Left renal pelvis (tissue), 4 donors: Measurements from ENCODE around the gene RNASE8. TPM values are rescaled to one million over a fixed set of nuclear protein-coding genes. Genes with fewer than 3 reads are reported as not detected.
A peak's percentile ranks its signal among the peaks of the same experiment; 100 is the strongest.
"Not testable (repeated sequence)": the region's sequence is repeated elsewhere in the genome, so short reads cannot be mapped to it uniquely, and the experiment has no call there.

Source experiments
- DNase-seq, 4 donors: peaks; one replicate each; pipeline ENCODE4 v3.0.0-alpha.2; 2013; ENCODE audit warnings: low read depth in 4 of 4, low spot score in 3 of 4
- polyA plus RNA-seq, 4 donors: library from polyadenylated mRNA; unstranded; fragments of 120-200 nt; gene quantifications; one replicate each; pipeline ENCODE4 v1.2.1, GENCODE V29; 2013; ENCODE audit not compliant: insufficient read length in 4 of 4

The RNASE8 gene
- polyA plus RNA-seq, 4 donors, result not detected

- DNase-seq, result no peak
These were observed 30.7 kb upstream of the RNASE8 start for GRCh38 chr14:21026988-21027315.

GRCh38 chr14:21029917-21030316 is 27.7 kb upstream of the RNASE8 start, which contains the start of gene TPPP2:
TSS of gene TPPP2 (plus strand) at chr14:21030217. CDS start at chr14:21030582, 365 bp downstream.
- no peak for DNase-seq

GRCh38 chr14:21030531-21030930 is 27.1 kb upstream of the RNASE8 start:
- no peak for DNase-seq

DNA sequence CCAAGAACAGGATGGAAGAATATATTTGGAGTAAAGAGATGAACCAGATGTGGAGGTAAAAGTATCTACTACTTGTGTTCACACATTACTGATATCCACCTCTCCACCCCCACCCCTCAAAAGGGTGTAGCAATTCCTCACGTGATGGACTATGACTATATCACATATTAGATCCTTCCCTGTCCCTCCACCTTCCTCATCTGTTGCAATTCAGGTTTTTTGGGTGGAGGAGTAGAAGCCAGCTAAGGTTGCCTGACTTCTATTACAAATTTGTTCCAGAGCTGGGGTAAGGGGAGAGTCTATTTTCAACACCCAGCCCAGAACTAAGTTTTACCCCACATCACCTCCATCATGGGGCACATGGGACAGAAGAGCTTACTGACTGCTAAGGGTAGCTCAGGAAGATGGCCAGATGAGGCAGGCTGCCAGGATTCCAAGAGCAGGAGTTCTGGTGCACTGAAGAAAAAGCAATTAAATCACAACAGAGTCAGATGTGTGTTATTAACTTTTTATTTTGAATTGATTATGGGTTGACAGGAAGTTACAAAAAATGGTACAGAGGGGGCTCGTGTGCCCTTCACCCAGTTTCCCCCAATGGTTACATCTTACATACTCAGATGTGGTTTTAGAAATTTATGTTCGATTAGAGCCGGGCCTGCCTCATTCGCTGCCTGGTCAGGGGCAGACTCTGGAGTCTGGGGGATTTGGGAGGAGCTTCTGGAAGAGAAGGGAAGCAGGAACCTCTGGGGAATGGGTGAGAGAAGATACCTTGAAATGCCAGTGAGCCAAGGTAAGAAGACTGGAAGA is 25.1 kb upstream of the RNASE8 start:
- DNase-seq, result no peak

- DNase-seq, result no peak
These were observed 24.4 kb upstream of the RNASE8 start for GRCh38 chr14:21033133-21033698.

GRCh38 chr14:21034707-21035106 is 22.9 kb upstream of the RNASE8 start, which contains the start of gene RNASE13:
TSS of gene RNASE13 (minus strand) at chr14:21034807. CDS start at chr14:21034288, 519 bp downstream.
- DNase-seq, result no peak

GRCh38 chr14:21036751-21037150 is 20.9 kb upstream of the RNASE8 start:
- DNase-seq, result no peak

DNA sequence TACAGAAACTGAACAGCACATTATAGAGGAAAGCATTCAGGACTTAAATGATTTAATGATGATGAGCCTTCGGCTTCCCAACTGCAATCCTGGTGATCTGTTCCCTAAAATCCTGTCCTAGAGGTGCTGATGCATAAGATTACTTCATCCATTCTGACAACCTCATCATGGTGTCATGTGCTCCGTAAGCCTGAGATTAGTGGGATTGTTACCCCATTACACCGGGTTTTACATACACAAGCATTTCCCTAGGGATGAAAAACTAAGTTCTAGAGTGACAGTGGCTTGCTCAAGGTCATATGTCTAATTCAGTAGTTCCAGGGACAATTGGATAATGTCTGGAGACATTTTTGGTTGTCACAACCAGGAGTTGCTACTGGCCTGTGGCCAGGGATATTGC is 20.5 kb upstream of the RNASE8 start:
- DNase-seq, result no peak

DNA sequence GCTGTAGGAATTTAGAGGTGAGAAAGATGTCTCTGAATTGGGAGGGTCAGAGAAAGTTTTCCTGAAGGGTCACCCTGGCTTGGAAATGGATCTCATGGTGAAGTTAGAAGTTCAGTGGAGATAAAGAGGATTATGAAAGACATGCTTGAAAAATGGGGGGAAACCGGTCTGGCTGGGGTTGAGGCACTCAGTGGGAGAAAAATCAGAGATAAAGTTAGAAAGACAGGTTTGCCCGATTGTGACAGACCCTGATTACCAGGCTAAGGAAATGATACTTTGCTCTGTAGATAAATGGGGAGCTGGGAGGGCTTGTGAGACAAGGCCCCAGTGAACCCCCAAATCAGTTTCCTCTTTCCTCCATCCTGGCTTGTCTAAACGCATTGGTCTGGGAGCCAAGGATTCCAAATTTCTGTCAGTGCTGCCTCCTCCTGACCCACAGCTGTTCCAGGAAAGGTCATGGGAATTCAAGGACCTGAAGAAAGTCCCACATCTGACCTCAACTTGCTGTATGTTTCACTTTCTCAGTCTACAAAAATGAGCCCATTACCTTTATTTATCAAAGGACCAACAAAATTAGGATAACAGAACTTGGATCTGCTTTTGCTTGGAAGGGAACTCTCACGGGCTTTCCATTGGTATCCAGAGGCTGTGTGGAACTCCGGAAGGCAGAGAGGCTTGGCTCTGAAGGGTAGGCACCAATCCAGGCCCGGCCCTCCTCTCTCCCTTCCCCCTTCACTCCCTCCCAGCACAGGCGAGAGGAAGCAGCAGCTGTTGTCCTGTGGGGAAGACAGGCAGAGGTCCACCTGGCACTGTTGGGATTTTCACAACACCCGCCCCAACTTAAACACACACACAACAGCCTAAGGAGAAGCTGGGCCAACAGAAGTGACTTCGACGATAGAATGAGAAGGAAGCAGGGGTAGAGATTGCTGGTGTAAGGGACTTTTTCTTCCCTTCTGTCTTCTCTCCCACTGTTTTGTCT is 18.9 kb upstream of the RNASE8 start:
- DNase-seq, result peak in 1 of 4 donors; percentile 45

- peak in 3 of 4 donors; percentile 49 to 71 (median 54) for DNase-seq
These were observed 17.8 kb upstream of the RNASE8 start for GRCh38 chr14:21039585-21040369.

GRCh38 chr14:21040370-21040925 is 17.2 kb upstream of the RNASE8 start:
- DNase-seq, result no peak

- DNase-seq, result not testable (repeated sequence)
These were observed 16.7 kb upstream of the RNASE8 start for GRCh38 chr14:21040941-21041340.

- no peak for DNase-seq
These were observed 15.8 kb upstream of the RNASE8 start, which contains the start of gene RNASE7 for GRCh38 chr14:21041676-21042433. TSS of gene RNASE7 (plus strand) at chr14:21042362. CDS start at chr14:21042993, 631 bp downstream.

DNA sequence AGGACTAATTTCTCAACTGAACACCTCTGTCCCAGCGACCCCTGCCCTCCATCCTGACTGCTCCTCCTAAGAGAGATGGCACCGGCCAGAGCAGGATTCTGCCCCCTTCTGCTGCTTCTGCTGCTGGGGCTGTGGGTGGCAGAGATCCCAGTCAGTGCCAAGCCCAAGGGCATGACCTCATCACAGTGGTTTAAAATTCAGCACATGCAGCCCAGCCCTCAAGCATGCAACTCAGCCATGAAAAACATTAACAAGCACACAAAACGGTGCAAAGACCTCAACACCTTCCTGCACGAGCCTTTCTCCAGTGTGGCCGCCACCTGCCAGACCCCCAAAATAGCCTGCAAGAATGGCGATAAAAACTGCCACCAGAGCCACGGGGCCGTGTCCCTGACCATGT is 14.7 kb upstream of the RNASE8 start:
- no peak for DNase-seq

GRCh38 chr14:21043387-21043973 is 14.1 kb upstream of the RNASE8 start:
- no peak for DNase-seq

GRCh38 chr14:21043974-21044618 is 13.5 kb upstream of the RNASE8 start:
- no peak for DNase-seq

GRCh38 chr14:21047378-21047781 is 10.2 kb upstream of the RNASE8 start:
- no peak for DNase-seq

- DNase-seq, result no peak
These were observed 9.0 kb upstream of the RNASE8 start for GRCh38 chr14:21048638-21049037.
